Mesenteric fat pad (tissue), 1 donor: ENCODE results near the gene CDKN2B-AS1. TPM values are rescaled to one million over a fixed set of nuclear protein-coding genes. Genes with fewer than 3 reads are reported as not detected.

ENCODE experiments used
- DNase-seq: peaks from one replicate; pipeline ENCODE4 v3.0.0-alpha.2; 2020; ENCODE audit warnings: low spot score
- total RNA-seq: library from RNA; stranded (reverse); fragmentation: NEBNext Ultra II Directional; extraction: Animal tissue kit (Norgen Biotek cat#: 25700); gene quantifications from one replicate; pipeline ENCODE4 v1.2.1, GENCODE V29; 2021
- donor health status: DM: yes; HTN: yes; CAD: no.

Gene CDKN2B-AS1
- total RNA-seq, 1 donor from 2014 or later: 0.64 TPM

DNA sequence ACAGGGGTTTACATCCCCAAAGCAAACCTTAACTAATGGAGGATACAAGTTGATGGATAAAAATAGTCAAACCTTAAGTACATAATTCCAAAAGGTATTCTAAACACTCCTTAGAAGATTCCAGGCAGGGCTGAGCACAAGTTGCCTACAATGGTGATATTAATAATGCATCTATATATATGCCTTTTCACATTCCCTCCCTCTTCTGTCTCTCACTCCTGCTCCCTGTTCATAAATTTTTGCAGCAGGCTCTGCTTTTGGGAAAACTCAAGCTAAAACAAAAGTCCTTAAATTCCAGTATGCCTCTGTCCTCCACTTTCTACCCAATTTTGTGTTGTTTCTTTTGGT is 153.9 kb downstream of the CDKN2B-AS1 start:
- DNase-seq: no peak

DNA sequence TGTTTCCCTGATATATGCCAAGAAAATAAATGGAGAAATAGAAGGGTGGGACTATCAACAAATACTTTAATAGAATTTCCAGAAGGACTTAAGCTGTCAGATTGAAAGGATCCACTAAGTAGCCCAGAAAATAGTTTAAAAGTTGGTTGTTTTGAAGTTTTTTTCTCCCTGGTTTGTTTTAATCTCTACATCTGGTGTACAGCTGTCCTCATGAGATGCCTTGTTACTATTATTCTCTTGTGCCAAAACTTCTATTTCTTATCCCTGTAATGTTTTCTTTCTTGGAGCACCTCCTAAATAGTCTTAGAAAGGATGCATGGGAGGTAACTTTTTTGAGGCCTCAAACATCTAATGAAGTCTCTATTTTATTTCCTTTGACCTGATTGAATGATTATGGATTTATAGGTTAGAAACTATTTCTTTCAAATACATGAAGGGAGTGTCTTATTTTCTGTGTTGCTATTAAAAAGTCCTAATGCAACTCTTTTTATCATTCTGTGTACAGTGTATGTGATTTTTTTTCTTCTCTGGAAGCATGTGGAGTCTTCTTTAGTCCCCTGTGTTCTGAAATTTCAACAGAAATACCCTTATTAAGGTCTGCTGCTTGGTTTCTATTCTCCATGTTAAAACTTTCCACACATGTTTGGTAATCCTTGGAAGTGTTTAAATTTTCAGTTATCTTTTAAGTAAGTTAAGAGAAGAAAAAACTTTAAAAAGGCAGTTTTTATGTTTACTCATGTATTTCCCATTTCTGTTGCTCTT is 154.5 kb downstream of the CDKN2B-AS1 start:
- no peak for DNase-seq

DNA sequence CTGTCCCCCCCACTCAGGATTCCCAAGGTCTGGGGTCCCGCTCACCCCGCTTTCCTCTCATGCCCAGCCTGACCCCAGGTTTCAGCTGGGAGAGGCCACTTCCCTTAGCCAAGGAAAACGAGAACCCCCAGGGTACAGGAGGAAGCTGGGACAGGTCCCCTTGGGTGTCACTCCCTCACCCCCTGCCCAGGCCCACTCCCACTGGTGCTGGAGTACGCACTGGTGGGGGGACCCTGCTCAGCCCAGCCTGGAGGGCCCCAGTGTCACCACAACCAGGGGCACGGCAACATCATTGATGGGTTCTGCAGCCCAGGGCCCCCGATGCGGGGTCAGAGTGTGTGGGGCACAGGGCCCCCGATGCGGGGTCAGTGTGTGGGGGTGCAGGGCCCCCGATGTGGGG is 159.5 kb downstream of the CDKN2B-AS1 start:
- DNase-seq: no peak

- DNase-seq: no peak
Measured at GRCh38 chr9:22156586-22156985, 162.0 kb downstream of the CDKN2B-AS1 start.

DNA sequence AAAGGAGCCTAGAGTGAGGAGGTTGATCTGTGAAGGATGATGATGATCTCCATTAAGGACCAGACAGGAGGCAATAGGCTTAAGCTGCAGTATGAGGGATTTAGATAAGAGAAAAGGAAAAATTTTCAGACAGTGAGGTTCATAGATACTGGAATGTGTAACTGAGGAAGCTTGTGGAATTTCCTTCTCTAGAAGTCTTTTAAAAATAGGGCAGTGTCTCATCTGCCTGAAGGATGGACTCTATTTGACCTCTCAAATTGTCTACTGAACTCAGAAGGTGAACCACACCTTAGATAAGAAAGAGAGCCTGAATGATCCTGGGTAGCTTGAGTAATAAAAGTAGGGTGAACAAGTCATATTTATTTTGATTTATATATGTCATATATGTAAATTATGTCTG is 162.7 kb downstream of the CDKN2B-AS1 start:
- DNase-seq: no peak

DNA sequence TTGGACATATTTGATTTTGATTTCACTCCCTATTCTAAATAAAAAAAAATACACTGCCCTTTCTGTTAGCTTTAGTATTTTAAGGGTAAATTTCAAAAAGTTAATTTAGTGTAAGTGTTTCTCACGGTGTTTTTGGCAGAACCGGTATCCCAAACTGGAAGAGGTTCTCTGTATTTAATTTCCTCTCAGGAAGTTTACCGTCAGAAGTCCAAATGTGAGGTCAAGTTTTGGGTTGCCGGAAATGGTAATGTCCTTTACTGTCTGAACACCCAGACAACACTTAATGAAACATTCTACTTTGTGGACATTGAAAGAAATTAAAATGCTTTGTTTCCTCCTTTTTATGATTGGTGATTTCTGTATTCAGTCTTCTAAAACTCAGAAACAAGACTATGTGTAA is 163.2 kb downstream of the CDKN2B-AS1 start:
- DNase-seq: no peak

- DNase-seq: no peak
Measured at GRCh38 chr9:22158271-22158670, 163.7 kb downstream of the CDKN2B-AS1 start.

- DNase-seq: no peak
Measured at GRCh38 chr9:22158927-22159346, 164.3 kb downstream of the CDKN2B-AS1 start.

DNA sequence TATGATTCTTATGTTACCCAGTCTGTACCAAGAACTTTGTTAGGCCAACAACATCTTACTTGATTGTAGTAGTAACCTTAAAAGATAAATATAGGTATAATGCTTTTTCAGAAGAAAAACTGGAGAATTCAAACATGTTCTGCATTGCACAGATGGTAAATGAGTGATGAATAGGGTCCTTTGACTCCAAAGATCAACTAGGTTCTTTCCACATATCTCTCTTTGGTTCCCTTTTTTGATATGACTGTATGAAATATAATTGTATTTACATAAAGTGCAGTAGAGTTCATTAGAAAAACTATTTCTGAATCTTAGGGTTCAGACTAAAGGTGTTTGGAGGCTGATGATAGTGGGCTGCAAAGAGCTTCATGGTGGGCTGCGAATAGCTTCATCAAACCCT is 165.0 kb downstream of the CDKN2B-AS1 start:
- DNase-seq: no peak

DNA sequence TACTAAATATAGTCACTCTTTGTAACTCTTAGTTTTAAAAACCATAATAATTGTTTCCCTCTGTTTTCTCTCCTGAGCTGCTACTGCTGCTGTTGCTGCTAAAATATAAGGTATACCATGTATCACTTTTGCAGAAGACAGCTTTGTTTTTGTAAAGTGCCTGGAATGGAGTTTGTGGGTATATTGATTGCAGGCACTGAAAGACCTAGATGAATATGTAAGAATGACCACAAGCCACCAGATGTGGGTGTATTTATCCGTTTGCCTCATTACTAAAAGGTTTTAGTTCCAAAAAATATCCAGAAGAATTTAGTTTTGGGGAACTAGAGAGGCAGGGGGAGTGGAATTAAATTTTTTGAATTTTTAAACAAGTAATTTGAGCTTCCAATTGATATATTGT is 165.6 kb downstream of the CDKN2B-AS1 start:
- DNase-seq: no peak

DNA sequence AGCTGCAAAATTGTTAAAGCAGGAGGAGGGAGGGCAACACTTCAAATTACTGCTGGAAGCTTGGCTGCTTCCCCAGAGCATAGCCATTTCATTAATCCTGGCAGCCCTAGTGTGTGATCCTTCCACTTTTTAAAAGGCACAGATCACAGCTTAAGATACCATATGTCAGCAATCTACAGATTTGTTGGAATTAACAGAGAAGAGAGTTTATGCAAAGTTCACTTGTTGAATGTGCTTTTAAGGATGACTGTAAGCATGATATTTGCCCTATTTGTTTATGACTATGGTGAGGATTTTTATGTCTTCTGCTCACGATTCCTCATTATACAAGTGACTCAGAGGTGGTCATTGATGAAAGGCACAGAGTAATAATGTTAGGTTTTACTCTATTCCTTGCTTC is 170.6 kb downstream of the CDKN2B-AS1 start:
- DNase-seq: no peak

- no peak for DNase-seq
Measured at GRCh38 chr9:22169243-22169642, 174.7 kb downstream of the CDKN2B-AS1 start.

- no peak for DNase-seq
Measured at GRCh38 chr9:22169727-22170503, 175.3 kb downstream of the CDKN2B-AS1 start.

Other genes starting within 250 kb of the CDKN2B-AS1 start
- 38.8 TPM for gene MTAP, start 192.2 kb upstream of the CDKN2B-AS1 start, total RNA-seq
- 4.2 TPM for gene CDKN2A, start 399 bp upstream of the CDKN2B-AS1 start, total RNA-seq
- 68.7 TPM for gene CDKN2B, start 14.5 kb downstream of the CDKN2B-AS1 start, total RNA-seq